ENCODE data around the gene ECEL1. TPM values are rescaled to one million over a fixed set of nuclear protein-coding genes. Genes with fewer than 3 reads are reported as not detected.

The ECEL1 gene
- total RNA-seq, 1 donor from 2014 or later = not detected

DNA sequence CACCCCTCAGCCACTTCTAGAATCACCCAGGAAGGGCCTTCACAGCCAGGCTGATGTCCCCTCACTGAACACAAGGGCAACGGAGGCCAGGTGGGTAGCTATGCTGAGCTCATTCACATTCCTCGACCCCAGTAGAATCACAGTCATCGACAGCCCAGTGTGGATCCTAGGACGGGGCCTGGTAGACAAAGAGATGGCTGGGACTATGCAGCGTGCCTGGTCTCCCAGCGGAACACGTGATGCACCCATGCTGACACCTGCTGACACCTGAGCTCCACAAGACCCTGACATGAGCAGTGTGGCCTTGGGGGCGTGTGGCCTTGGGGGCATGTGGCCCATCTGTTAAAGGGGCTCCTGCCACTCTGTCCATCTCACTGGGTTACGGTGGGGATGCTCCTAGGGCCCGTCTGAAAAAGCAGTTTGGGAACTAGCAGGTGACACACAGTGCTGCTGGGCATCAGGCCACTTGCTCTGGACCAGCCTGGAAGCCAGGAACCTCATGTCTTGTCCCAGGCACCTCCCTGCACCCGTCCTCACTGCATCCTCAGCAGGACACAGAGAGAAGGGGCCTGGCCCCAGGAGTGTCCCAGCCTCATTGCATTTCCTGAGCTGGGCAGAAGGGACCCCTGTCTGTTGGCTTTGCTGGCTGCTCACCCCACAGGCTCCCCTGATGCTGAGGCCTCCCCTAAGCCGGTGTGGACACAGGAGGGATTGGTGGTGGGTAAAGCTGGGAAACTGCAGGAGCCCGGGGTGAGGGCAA is 9.7 kb downstream of the ECEL1 start:
- Histone ChIP-seq H3K36me3 (ENCODE audit: control insufficient read depth, insufficient read depth, low read length) (no peaks in the 10 kb centered on the region), H3K4me3 (ENCODE audit: low read depth, low read length) (no peak overlapping the region), H3K27me3 (ENCODE audit: control insufficient read depth, insufficient read depth, low read length) (peaks cover 2% of the 10 kb centered on the region)
- DNase-seq (ENCODE audit: low read depth) (no peak), FAIRE-seq (peak; percentile 55)
- TF ChIP-seq, protein P1, sequence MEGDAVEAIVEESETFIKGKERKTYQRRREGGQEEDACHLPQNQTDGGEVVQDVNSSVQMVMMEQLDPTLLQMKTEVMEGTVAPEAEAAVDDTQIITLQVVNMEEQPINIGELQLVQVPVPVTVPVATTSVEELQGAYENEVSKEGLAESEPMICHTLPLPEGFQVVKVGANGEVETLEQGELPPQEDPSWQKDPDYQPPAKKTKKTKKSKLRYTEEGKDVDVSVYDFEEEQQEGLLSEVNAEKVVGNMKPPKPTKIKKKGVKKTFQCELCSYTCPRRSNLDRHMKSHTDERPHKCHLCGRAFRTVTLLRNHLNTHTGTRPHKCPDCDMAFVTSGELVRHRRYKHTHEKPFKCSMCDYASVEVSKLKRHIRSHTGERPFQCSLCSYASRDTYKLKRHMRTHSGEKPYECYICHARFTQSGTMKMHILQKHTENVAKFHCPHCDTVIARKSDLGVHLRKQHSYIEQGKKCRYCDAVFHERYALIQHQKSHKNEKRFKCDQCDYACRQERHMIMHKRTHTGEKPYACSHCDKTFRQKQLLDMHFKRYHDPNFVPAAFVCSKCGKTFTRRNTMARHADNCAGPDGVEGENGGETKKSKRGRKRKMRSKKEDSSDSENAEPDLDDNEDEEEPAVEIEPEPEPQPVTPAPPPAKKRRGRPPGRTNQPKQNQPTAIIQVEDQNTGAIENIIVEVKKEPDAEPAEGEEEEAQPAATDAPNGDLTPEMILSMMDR (IDR thresholded peaks at IDR 0.05; ENCODE audit: insufficient read depth, low read length, severe bottlenecking) = no peak

DNA sequence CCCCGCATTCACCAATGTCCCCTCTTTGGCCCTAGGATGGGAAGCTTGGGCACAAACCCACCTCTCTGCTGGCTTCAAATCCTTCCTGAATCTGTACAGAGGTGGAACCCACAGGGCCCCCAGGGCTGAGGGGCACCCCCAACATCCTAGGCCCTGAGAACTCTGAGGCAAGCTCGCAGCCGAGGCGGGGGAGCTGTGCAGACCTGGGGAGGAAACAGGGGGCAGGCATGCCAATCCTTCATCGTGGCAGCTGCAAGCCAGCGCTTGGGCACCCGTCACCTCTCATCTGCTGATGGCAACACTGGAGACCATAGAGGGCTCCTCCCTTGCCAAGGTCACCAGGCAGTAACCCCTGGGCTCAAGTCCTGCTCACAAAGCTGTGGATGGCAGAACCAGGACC is 10.8 kb downstream of the ECEL1 start:
- H3K36me3 ChIP-seq (ENCODE audit: control insufficient read depth, insufficient read depth, low read length) = no peaks in the 10 kb centered on the region
- no peak overlapping the region for H3K4me3 ChIP-seq (ENCODE audit: low read depth, low read length)
- TF ChIP-seq, protein P1 (IDR thresholded peaks at IDR 0.05; ENCODE audit: insufficient read depth, low read length, severe bottlenecking) = no peak
- DNase-seq (ENCODE audit: low read depth) (no peak), FAIRE-seq (no peak)
- peaks cover 2% of the 10 kb centered on the region for H3K27me3 ChIP-seq (ENCODE audit: control insufficient read depth, insufficient read depth, low read length)

DNA sequence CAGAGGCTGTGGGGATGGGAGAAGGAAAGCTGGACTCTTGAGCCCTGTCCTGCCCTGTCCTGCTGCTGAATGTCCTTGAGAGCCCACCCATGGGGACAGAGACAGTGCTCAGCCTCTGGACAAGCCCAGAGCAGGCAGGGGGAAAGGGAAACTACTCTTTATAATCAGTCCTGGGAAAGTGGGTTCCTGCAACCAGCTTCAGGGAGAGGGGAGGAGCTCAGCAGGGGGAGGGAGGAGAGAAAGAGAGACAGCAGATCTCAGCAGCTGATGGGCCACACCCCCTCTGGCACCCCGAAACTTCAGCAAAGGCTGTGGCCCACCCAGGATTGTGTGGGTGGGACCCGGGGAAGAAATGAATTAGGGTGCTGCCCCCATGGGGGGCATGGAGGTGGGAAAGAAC is 11.6 kb downstream of the ECEL1 start:
- no peak for FAIRE-seq
- H3K27me3 ChIP-seq (ENCODE audit: control insufficient read depth, insufficient read depth, low read length) = peaks cover 2% of the 10 kb centered on the region
- no peaks in the 10 kb centered on the region for H3K36me3 ChIP-seq (ENCODE audit: control insufficient read depth, insufficient read depth, low read length)
- no peak overlapping the region for H3K4me3 ChIP-seq (ENCODE audit: low read depth, low read length)
- no peak for DNase-seq (ENCODE audit: low read depth)
- TF ChIP-seq, protein P1 (IDR thresholded peaks at IDR 0.05; ENCODE audit: insufficient read depth, low read length, severe bottlenecking) = no peak

DNA sequence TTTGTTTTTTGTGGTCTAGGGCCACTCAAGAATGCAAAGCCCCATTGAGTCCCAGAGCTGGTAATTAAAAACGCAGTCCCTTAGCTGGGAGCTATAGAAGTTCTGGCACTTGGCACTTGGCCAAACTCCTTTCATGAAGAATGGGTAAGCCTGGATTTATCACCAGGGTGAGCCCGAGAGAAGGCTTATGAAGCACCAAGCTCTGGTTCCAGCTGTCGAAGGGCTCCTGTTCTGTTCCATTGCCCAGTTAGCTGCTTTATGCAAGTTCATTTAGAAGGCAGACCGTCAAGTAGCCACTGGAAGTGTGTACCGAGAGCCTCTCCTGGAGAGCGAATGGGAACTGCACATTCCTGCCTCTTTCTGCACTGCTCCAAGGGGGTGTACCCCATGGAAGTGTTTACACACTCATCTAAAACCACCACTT is 14.2 kb downstream of the ECEL1 start:
- DNase-seq (ENCODE audit: low read depth) (peak; percentile 9), FAIRE-seq (peak; percentile 79)
- TF ChIP-seq, protein P1 (IDR thresholded peaks at IDR 0.05; ENCODE audit: insufficient read depth, low read length, severe bottlenecking) = no peak
- no peaks in the 10 kb centered on the region for H3K36me3 ChIP-seq (ENCODE audit: control insufficient read depth, insufficient read depth, low read length)
- peaks cover 2% of the 10 kb centered on the region for H3K27me3 ChIP-seq (ENCODE audit: control insufficient read depth, insufficient read depth, low read length)
- H3K4me3 ChIP-seq (ENCODE audit: low read depth, low read length) = no peak overlapping the region

DNA sequence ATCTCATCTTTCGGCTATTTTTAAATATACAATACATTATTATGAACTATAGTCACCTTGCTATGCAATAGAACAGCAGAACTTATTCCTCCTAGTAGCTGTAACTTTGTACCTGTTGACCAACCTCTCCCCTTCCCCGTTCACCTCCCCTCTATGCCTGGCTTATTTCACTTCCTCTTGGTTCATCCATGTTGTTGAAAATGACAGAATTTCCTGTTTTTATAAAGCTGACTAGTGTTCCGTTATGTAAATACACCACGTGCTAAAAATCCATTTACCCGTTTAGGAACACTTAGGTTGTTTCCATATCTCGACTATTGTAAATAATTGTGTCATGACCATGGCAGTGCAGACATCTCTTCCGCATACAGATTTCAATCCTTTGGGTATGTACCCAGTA is 21.4 kb downstream of the ECEL1 start:
- TF ChIP-seq, protein P1 (IDR thresholded peaks at IDR 0.05; ENCODE audit: insufficient read depth, low read length, severe bottlenecking) = no peak
- peaks cover 4% of the 10 kb centered on the region for H3K27me3 ChIP-seq (ENCODE audit: control insufficient read depth, insufficient read depth, low read length)
- no peaks in the 10 kb centered on the region for H3K36me3 ChIP-seq (ENCODE audit: control insufficient read depth, insufficient read depth, low read length)
- H3K4me3 ChIP-seq (ENCODE audit: low read depth, low read length) = no peak overlapping the region
- no peak for FAIRE-seq
- no peak for DNase-seq (ENCODE audit: low read depth)

DNA sequence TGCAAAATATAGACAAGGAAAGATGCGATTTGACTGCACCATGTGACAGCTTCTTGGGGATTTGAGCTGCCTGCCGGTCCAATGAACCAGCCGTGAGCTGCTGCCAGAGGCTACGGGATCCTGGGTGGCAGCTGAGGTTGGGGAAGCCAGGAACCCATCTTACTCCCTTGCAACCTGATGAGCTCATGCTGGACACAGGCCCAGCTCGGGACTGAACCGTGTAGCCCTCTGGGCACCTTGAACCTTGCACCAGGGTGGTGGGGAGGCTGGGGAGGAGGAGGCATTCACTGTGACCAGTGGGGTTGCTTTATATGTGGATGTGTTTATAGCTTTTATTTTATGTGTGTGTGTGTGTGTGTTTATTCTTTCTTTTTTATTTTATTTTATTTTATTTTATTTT is 22.6 kb downstream of the ECEL1 start:
- FAIRE-seq = no peak
- TF ChIP-seq, protein P1 (IDR thresholded peaks at IDR 0.05; ENCODE audit: insufficient read depth, low read length, severe bottlenecking) = no peak
- Histone ChIP-seq H3K27me3 (ENCODE audit: control insufficient read depth, insufficient read depth, low read length) (peaks cover 4% of the 10 kb centered on the region), H3K4me3 (ENCODE audit: low read depth, low read length) (no peak overlapping the region), H3K36me3 (ENCODE audit: control insufficient read depth, insufficient read depth, low read length) (no peaks in the 10 kb centered on the region)
- no peak for DNase-seq (ENCODE audit: low read depth)

Data from bronchial epithelial cell (primary cell).